ENCODE data around the gene GRB10.
A peak's percentile ranks its signal among the peaks of the same experiment; 100 is the strongest.

The GRB10 gene

DNA sequence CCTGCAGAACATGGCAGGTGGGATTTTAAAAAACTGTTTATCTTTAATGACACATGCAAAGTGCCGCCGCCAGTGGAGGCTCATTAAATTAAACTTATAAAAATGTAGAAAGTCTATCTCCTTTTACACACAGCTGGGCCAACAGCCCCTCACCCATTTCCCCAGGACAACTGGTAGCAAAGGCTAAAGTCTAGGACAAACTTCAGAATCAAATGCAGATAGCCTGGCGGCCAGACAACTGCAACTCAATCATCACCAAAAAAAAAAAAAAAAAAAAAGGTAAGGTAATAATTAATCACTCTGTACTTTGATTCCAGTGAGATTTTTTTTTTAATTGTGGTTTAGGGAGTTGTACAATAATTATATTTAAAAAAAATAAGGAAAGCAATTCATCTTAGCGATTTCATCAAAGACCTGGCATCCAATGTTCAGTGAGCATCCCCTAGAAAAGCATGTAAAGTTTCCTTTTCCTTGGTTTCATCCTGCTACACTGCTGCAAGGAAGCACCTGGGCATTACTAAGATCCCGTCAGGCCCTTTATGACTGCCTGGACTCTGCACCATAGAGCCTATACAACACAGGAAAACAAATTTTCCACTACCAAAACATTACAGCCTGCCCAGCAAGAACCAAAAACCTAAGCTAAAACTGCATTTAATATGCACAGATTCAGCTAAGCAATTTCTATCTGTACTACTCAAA lies 98.5 kb downstream of the GRB10 start:
- TF ChIP-seq, protein P1, sequence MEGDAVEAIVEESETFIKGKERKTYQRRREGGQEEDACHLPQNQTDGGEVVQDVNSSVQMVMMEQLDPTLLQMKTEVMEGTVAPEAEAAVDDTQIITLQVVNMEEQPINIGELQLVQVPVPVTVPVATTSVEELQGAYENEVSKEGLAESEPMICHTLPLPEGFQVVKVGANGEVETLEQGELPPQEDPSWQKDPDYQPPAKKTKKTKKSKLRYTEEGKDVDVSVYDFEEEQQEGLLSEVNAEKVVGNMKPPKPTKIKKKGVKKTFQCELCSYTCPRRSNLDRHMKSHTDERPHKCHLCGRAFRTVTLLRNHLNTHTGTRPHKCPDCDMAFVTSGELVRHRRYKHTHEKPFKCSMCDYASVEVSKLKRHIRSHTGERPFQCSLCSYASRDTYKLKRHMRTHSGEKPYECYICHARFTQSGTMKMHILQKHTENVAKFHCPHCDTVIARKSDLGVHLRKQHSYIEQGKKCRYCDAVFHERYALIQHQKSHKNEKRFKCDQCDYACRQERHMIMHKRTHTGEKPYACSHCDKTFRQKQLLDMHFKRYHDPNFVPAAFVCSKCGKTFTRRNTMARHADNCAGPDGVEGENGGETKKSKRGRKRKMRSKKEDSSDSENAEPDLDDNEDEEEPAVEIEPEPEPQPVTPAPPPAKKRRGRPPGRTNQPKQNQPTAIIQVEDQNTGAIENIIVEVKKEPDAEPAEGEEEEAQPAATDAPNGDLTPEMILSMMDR (IDR thresholded peaks at IDR 0.05; ENCODE audit: insufficient read depth, low read length, poor library complexity, severe bottlenecking) = no peak
- Histone ChIP-seq H3K36me3 (ENCODE audit: control insufficient read depth, insufficient read depth, low read length) (no peaks in the 10 kb centered on the region), H3K4me3 (replicated peaks; ENCODE audit: low read depth, low read length) (no peak overlapping the region), H3K27me3 (replicated peaks; ENCODE audit: control insufficient read depth, insufficient read depth, low read length) (peaks cover 2% of the 10 kb centered on the region)
- no peak for DNase-seq (ENCODE audit: extremely low read depth, insufficient read length)

DNA sequence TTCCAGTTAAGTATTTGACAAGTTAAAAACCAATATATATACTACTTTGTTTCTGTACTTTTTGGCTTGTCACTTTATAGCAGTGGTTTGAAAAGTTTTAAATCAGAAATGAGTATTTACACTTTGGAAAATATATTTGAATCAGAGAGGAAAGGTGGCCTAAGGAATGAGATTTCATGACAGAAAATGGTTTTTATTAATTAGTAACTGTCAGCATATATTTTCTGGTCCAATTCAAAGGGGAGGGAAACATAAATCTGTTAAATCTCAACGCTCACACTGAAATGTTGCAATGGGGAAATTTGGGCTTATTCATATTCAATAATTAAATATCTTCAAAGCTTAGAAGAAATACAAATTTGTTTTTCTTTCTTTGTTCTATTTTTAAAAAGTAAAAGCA lies 100.1 kb downstream of the GRB10 start:
- Histone ChIP-seq H3K4me3 (replicated peaks; ENCODE audit: low read depth, low read length) (no peak overlapping the region), H3K36me3 (ENCODE audit: control insufficient read depth, insufficient read depth, low read length) (no peaks in the 10 kb centered on the region), H3K27me3 (replicated peaks; ENCODE audit: control insufficient read depth, insufficient read depth, low read length) (peaks cover 2% of the 10 kb centered on the region)
- TF ChIP-seq, protein P1 (IDR thresholded peaks at IDR 0.05; ENCODE audit: insufficient read depth, low read length, poor library complexity, severe bottlenecking) = no peak
- no peak for DNase-seq (ENCODE audit: extremely low read depth, insufficient read length)

DNA sequence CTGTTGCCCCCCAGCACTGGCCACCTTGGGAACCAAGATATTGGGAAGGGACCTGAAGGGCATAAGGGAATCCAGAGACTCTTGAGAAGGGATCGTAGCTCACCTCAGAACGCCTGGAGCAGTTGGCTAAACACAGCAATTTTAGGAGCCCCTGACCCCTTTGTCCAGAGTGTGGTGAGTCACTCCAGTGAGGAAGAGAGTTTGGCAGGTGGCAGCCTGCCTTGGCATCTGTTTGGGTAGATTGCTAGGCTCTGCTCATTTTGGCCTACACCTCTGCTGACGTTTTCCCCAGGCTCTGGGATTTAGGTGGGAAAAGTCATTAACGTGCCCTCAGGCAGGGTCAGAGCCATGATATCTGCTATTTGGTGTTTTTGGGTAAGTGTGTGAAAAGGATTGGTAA lies 100.6 kb downstream of the GRB10 start:
- H3K4me3 ChIP-seq (replicated peaks; ENCODE audit: low read depth, low read length) = no peak overlapping the region

DNA sequence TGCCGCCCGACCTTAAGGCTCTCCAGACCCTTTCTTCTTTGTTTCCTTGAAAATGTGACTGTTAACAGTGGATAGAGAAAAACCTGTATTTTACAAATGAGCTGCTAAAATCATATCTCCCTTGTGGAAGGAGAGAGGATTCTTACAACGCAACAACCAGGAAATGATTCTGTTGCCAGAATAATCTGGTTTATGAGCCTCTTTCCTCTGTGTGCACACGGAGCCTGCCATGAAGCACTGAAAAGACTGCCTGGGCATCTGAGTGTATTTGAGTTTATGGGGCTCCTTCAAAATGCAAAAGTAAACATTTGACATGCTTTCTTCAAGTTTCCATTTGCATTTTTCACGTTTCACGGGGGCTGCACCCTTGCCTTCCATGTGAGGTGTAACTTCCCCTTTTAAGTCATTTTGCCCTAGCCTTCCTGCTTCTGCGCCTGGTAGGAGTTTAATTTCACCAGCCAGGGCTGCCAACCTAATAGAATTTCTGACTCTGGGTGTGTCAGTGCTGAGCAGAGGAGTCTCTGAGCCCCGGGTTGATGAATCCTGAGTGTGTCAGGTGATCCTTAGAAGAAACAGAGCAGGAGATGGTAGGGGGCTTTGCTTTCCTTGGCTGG lies 101.2 kb downstream of the GRB10 start:
- Histone ChIP-seq H3K36me3 (ENCODE audit: control insufficient read depth, insufficient read depth, low read length) (no peaks in the 10 kb centered on the region), H3K4me3 (replicated peaks; ENCODE audit: low read depth, low read length) (no peak overlapping the region), H3K27me3 (replicated peaks; ENCODE audit: control insufficient read depth, insufficient read depth, low read length) (no peaks in the 10 kb centered on the region; the same call in 1 of the 2 replicates)
- TF ChIP-seq, protein P1 (IDR thresholded peaks at IDR 0.05; ENCODE audit: insufficient read depth, low read length, poor library complexity, severe bottlenecking) = no peak
- DNase-seq (ENCODE audit: extremely low read depth, insufficient read length) = no peak

More for the DNA sequence above, 100.6 kb downstream of the GRB10 start:
- TF ChIP-seq, protein P1 (IDR thresholded peaks at IDR 0.05; ENCODE audit: insufficient read depth, low read length, poor library complexity, severe bottlenecking) = no peak
- no peaks in the 10 kb centered on the region; the same call in none of the 2 replicates for H3K27me3 ChIP-seq (replicated peaks; ENCODE audit: control insufficient read depth, insufficient read depth, low read length)
- H3K36me3 ChIP-seq (ENCODE audit: control insufficient read depth, insufficient read depth, low read length) = no peaks in the 10 kb centered on the region
- no peak for DNase-seq (ENCODE audit: extremely low read depth, insufficient read length)

DNA sequence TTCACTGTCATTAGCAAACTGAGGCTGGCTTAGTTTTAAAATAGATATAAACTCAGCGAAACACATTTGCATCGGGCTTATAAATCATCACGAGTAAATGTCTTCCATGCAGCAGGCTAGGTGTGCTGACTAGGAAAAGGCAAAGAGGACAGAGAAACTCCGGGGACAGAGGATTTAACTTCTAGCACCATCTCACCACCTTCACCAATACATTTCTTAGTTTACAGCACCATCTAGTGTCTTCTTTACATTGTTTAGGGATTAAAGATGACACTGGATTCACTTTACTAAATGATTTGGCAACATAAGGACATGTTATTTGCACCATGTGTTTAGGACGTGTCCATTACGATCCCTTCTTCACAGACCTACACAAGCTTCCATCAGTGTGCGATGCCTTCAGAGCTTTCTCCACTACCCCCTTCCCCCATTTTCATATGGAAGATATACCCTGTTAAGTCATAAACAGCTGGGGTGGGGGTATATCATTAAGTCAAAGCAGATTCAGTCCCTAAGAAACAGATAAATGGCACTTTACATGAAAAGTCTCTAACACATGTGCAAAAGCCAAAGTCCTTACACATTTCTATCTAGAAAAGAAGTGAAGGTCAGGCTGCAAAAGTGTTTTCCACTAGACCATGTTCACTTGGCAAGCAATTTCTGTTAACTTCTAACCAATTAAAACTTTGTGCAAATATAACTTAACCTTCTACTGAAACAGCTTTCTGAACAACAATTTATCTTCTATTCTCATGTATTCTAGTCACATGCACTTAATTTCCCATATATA lies 103.3 kb downstream of the GRB10 start:
- Histone ChIP-seq H3K27me3 (replicated peaks; ENCODE audit: control insufficient read depth, insufficient read depth, low read length) (no peaks in the 10 kb centered on the region; the same call in 1 of the 2 replicates), H3K36me3 (ENCODE audit: control insufficient read depth, insufficient read depth, low read length) (no peaks in the 10 kb centered on the region), H3K4me3 (replicated peaks; ENCODE audit: low read depth, low read length) (no peak overlapping the region)
- TF ChIP-seq, protein P1 (IDR thresholded peaks at IDR 0.05; ENCODE audit: insufficient read depth, low read length, poor library complexity, severe bottlenecking) = peak; percentile 24
- no peak for DNase-seq (ENCODE audit: extremely low read depth, insufficient read length)

All from GM06990 (cell line).